ENCODE results near the gene PTH. TPM values are rescaled to one million over a fixed set of nuclear protein-coding genes. Genes with fewer than 3 reads are reported as not detected.

Gene PTH
- polyA plus RNA-seq, 4 donors, result not detected

Other genes starting within 250 kb of the PTH start
- 10 to 100 TPM in 2 of 4 donors, 1 to 10 TPM in 2; 4.6 to 18.3 (median 10.0) TPM for gene BMAL1, start 218.2 kb downstream of the PTH start, polyA plus RNA-seq
- gene BTBD10, start 32.8 kb downstream of the PTH start, polyA plus RNA-seq, result 10 to 100 TPM; 18.7 to 21.1 (median 20.2) TPM
- 10 to 100 TPM; 19.7 to 56.3 (median 31.7) TPM for gene FAR1, start 172.7 kb upstream of the PTH start, polyA plus RNA-seq

Measured in small intestine (tissue), 4 donors.